ENCODE data around the gene RNF224. TPM values are rescaled to one million over a fixed set of nuclear protein-coding genes. Genes with fewer than 3 reads are reported as not detected.

The RNF224 gene
- total and polyA plus RNA-seq, 12 donors, result 0.14 TPM; not detected in 11

DNA sequence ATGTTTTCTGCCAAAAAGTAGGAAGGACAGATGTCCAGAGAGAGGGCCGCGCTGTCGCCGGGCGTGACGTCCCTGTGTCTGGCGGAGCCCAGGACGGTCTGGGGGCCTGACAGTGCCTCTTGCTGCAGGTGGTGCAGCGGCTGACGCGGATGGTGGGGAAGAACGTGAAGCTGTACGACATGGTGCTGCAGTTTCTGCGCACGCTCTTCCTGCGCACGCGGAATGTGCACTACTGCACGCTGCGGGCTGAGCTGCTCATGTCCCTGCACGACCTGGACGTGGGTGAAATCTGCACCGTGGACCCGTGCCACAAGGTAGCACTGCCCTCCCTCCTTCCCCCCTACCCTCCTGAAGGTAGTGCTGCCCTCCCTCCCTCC, 35.6 kb downstream of the RNF224 start:
- peaks cover 0 to 79% (median 35%) of the 10 kb centered on the region in 9 donors for H3K36me3 ChIP-seq
- H3K4me3 ChIP-seq, result no peak overlapping the region
- TF ChIP-seq CTCF (IDR thresholded peaks at IDR 0.05), result no peak
- H3K27me3 ChIP-seq, result no peaks in the 10 kb centered on the region
- DNase-seq, result peak in 1 of 2 donors; percentile 15
- peak in 2 of 8 donors; percentile 18 to 26 for ATAC-seq
- H3K27ac ChIP-seq, result no peak overlapping the region
- H3K9me3 ChIP-seq, result no peaks in the 10 kb centered on the region
- intact Hi-C loops (cut with DNase I), result no loop called here
- WGBS, 2 donors, result 89 to 95% methylated on average over 24 of the region's 24 CpGs
- H3K4me1 ChIP-seq, result peaks cover 0 to 21% (median 9%) of the 10 kb centered on the region in 9 donors

DNA sequence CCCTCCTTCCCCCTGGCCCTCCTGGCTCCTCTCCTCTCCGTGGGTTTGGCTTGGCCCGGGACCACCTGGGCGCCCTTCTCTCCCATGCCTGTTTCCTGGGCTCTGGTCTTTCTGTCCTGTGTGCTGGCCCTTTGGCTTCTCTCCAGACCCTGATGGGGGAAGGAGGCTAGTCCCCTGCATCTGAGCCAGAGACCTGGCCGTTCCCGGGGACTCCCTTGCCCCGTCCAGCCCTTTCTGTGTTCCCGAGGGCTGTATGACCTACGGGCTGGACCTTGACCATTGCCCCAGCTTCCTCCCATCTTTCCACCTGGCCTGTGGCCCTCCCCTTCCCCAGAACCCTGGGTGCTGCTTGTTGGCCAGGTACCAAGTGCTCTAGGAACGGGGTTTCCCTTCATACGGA, 36.2 kb downstream of the RNF224 start:
- intact Hi-C loops (cut with DNase I), result no loop called here
- TF ChIP-seq CTCF (IDR thresholded peaks at IDR 0.05), result no peak
- Histone ChIP-seq H3K9me3 (no peaks in the 10 kb centered on the region), H3K4me3 (no peak overlapping the region), H3K27me3 (no peaks in the 10 kb centered on the region), H3K27ac (no peak overlapping the region), H3K4me1 (peaks cover 0 to 27% (median 15%) of the 10 kb centered on the region in 9 donors), H3K36me3 (peaks cover 0 to 79% (median 31%) of the 10 kb centered on the region in 9 donors)
- ATAC-seq (peak in 1 of 8 donors; percentile 11), DNase-seq (peak in 1 of 2 donors; percentile 5)
- WGBS, 2 donors, result 82 to 89% methylated on average over 10 of the region's 10 CpGs

DNA sequence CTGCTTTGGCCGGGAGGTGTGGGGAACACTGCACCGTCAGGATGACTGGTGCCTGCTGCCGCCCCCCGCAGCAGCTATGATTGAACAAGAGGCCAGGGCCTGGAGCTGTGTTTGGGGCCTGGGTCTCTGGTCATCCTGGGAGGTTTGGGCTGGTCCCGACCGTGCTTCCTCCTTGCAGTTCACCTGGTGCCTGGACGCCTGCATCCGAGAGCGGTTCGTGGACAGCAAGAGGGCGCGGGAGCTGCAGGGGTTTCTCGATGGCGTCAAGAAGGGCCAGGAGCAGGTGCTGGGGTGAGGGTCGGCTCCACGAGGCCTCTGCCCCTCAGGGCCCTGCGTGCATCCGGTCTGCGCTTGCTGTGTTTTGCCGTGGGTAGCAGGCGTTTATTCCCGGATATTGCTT, 36.8 kb downstream of the RNF224 start:
- intact Hi-C loops (cut with DNase I), result no loop called here
- H3K4me3 ChIP-seq, result no peak overlapping the region
- H3K36me3 ChIP-seq, result peaks cover 0 to 78% (median 29%) of the 10 kb centered on the region in 9 donors
- peak in 1 of 2 donors; percentile 7 for DNase-seq
- TF ChIP-seq CTCF (IDR thresholded peaks at IDR 0.05), result no peak
- no peak for ATAC-seq
- no peaks in the 10 kb centered on the region for H3K9me3 ChIP-seq
- 95% methylated on average over 22 of the region's 22 CpGs for WGBS, 2 donors
- H3K27me3 ChIP-seq, result no peaks in the 10 kb centered on the region
- H3K27ac ChIP-seq, result no peak overlapping the region
- H3K4me1 ChIP-seq, result peaks cover 2 to 33% (median 20%) of the 10 kb centered on the region in 9 donors

- ATAC-seq, result no peak
- H3K9me3 ChIP-seq, result no peaks in the 10 kb centered on the region
- H3K27ac ChIP-seq, result no peak overlapping the region
- no peak overlapping the region for H3K4me3 ChIP-seq
- no peak for DNase-seq
- H3K36me3 ChIP-seq, result peaks cover 0 to 80% (median 24%) of the 10 kb centered on the region in 9 donors
- intact Hi-C loops (cut with DNase I), result no loop called here
- peaks cover 8 to 48% (median 33%) of the 10 kb centered on the region in 9 donors for H3K4me1 ChIP-seq
- 92 to 97% methylated on average over 29 of the region's 29 CpGs for WGBS, 2 donors
- H3K27me3 ChIP-seq, result no peaks in the 10 kb centered on the region
- no peak for TF ChIP-seq CTCF (IDR thresholded peaks at IDR 0.05)
Observed at GRCh38 chr9:137265496-137266161, 38.3 kb downstream of the RNF224 start.

Measured in heart right ventricle (tissue), 16 donors.